Right lobe of liver (tissue), 6 donors: ENCODE data around the gene TCEANC2. TPM values are rescaled to one million over a fixed set of nuclear protein-coding genes. Genes with fewer than 3 reads are reported as not detected.
"Not testable (repeated sequence)": the region's sequence is repeated elsewhere in the genome, so short reads cannot be mapped to it uniquely, and the experiment has no call there.

ENCODE experiments used
- ATAC-seq, 4 donors: fragments of 200-7000 bp; cut with Tn5 transposase; one replicate each; pipeline ENCODE4 v1.9.1; 2020; ENCODE audit warnings: mild to moderate bottlenecking in 4 of 4, moderate library complexity in 4 of 4
- DNase-seq, 3 donors: peaks; one replicate each; pipeline ENCODE4 v3.0.0-alpha.2; 2020
- H3K27ac ChIP-seq, 3 donors: fragments of 200-600 bp; one replicate each; pipeline ENCODE4 v1.8.0; 2022
- H3K27me3 ChIP-seq, 2 donors: fragments of 200-600 bp; one replicate each; pipeline ENCODE4 v1.8.0; 2022
- H3K36me3 ChIP-seq, 4 donors: fragments of 200-600 bp; sonication (generic) in 1 of 4; one replicate each; pipeline versions ENCODE4 v1.5.1 to v1.8.0; 2017 to 2022; ENCODE audit warnings: control low read depth in 1 of 4
- H3K4me1 ChIP-seq, 4 donors: fragments of 200-600 bp; sonication (generic) in 1 of 4; one replicate each; pipeline versions ENCODE4 v1.5.1 to v1.8.0; 2017 to 2022; ENCODE audit warnings: control low read depth in 1 of 4
- H3K4me3 ChIP-seq, 3 donors: fragments of 200-600 bp; one replicate each; pipeline ENCODE4 v1.8.0; 2022
- H3K9me3 ChIP-seq, 4 donors: fragments of 200-600 bp; sonication (generic) in 1 of 4; one replicate each; pipeline versions ENCODE4 v1.5.1 to v1.8.0; 2017 to 2022; ENCODE audit warnings: control low read depth in 1 of 4
- CTCF ChIP-seq, 4 donors: fragments of 200-600 bp in 3 of 4; fragments of 450-650 bp in 1 of 4; IDR thresholded peaks; one replicate each; pipeline versions ENCODE4 v1.5.1 to v1.8.0; 2016 to 2022; ENCODE audit warnings: antibody characterized with exemption in 4 of 4, mild to moderate bottlenecking in 2 of 4
- POLR2A ChIP-seq: fragments of 450-650 bp; IDR thresholded peaks from one replicate; pipeline ENCODE4 v1.6.1; 2017; ENCODE audit warnings: antibody characterized with exemption, mild to moderate bottlenecking
- WGBS: methylation state at CpG from one replicate; pipeline ENCODE4 v1.1.6; 2018; ENCODE audit warnings: low coverage, low lambda C conversion rate; ENCODE audit not compliant: insufficient coverage; ENCODE audit errors: missing lambda C conversion rate; 5-methylcytosine and 5-hydroxymethylcytosine counted together
- intact Hi-C, 2 donors: fragments of 100-400 bp; cut with DNase I; formaldehyde crosslinking; loops; one replicate each; pipeline versions ENCODE4 v1.11.2 to v1.14.1; 2022
- total RNA-seq, 6 experiments: library from RNA; depleted of rRNA in 2 of 6; stranded (reverse); fragments of >200 nt in 2 of 6; fragmentation: NEBNext Ultra II Directional in 3 of 6; extraction: Animal tissue kit (Norgen Biotek cat#: 25700) in 3 of 6; gene quantifications; one replicate each; pipeline versions ENCODE4 v1.1.0 to v1.2.4, GENCODE V29; 2016 to 2023
- donor health status: DM: no; HTN: yes; CAD: no.
- donor health status: DM: no; HTN: no; CAD: no.
- donor health status: DM: no; HTN: no; CAD: no.
- donor health status: DM: no; HTN: yes; CAD: no.
- donor health status: DM: no; HTN: yes; CAD: no.

TCEANC2 gene
- total RNA-seq, 6 experiments from 2014 or later: 1.2 to 2.9 (median 1.8) TPM

- intact Hi-C loops: no loop called here
- peaks cover 0 to 11% (median 4%) of the 10 kb centered on the region in 4 donors for H3K4me1 ChIP-seq
- H3K36me3 ChIP-seq: peaks cover 12 to 66% (median 33%) of the 10 kb centered on the region in 4 donors
- no peak overlapping the region for H3K27ac ChIP-seq
- ATAC-seq (no peak), DNase-seq (no peak)
- H3K9me3 ChIP-seq: no peaks in the 10 kb centered on the region
- no peaks in the 10 kb centered on the region for H3K27me3 ChIP-seq
- TF ChIP-seq CTCF (IDR thresholded peaks at IDR 0.05) (no peak), POLR2A (no peak)
- WGBS: 4% methylated on average over 1 of the region's 1 CpG
- H3K4me3 ChIP-seq: no peak overlapping the region
Measured at GRCh38 chr1:54041806-54042205, 11.6 kb upstream of the TCEANC2 start.

DNA sequence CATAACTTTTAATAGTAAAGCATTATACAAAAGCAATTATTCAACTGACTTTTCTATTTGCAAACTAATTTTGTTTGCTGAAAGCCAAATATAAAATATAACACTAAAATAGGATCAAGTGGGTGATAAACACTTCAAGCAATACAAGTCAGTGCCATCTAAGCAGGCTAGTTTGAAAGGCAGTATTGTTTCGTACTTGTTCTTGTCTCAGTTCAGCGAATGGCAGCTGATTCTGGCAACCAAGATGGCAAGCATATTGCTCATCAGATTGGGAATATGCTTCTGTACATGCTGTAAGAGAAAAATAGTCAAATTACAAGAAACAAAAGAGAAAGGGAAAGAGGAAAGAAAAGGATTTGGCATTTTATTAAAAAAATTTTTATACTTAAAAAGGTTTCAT, 7.9 kb upstream of the TCEANC2 start:
- Histone ChIP-seq H3K27ac (no peak overlapping the region), H3K9me3 (no peaks in the 10 kb centered on the region), H3K36me3 (peaks cover 7 to 32% (median 19%) of the 10 kb centered on the region in 4 donors), H3K27me3 (no peaks in the 10 kb centered on the region), H3K4me1 (peaks cover 0 to 18% (median 4%) of the 10 kb centered on the region in 4 donors), H3K4me3 (no peak overlapping the region)
- TF ChIP-seq POLR2A (no peak), CTCF (IDR thresholded peaks at IDR 0.05) (no peak)
- intact Hi-C loops: no loop called here
- DNase-seq (no peak), ATAC-seq (no peak)
- WGBS: 86% methylated on average over 2 of the region's 2 CpGs

DNA sequence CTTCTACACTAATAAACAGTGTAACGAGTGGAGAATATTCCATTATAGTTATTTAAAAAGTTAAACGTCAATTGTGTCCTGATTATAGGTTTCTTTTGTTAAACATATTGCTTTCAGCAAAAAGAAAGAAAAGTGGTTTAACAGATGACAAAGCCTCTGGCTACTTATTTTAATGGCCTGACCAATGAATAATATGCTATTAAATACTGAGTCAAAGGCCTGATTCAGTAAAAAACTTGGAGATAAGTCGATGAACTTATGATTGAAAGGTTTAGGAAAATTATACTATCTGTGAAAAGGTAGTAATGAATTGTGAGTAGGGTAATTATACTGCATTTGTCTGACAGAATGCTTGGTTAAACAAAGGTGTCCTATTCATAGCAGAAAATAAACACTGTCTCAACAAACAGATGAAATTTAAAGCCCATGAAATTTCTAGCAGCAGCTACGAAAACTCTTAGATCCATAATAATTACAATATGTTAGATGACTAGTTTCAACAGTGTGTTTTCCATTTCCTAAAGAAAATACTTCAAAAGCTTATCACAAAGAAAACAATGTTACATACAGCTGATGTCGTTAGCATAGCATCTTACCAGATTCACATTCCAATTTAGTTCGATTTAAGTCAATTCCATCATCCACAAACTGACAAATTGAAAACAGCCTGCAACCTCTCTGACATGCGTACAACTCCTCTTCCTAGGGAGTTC, 6.6 kb upstream of the TCEANC2 start:
- intact Hi-C loops: no loop called here
- 78% methylated on average over 7 of the region's 7 CpGs for WGBS
- TF ChIP-seq CTCF (IDR thresholded peaks at IDR 0.05): no peak
- TF ChIP-seq POLR2A: no peak

GRCh38 chr1:54047384-54048305, 5.8 kb upstream of the TCEANC2 start:
- Histone ChIP-seq H3K9me3 (no peaks in the 10 kb centered on the region), H3K27ac (no peak overlapping the region), H3K27me3 (no peaks in the 10 kb centered on the region), H3K36me3 (peaks cover 0 to 12% (median 3%) of the 10 kb centered on the region in 4 donors), H3K4me1 (peaks cover 0 to 32% (median 11%) of the 10 kb centered on the region in 4 donors), H3K4me3 (no peak overlapping the region)
- no peak for DNase-seq
- ATAC-seq: no peak
- 65% methylated on average over 5 of the region's 5 CpGs for WGBS
- intact Hi-C loops: no loop called here
- TF ChIP-seq CTCF (IDR thresholded peaks at IDR 0.05): no peak
- TF ChIP-seq POLR2A: no peak

More for the DNA sequence above, 6.6 kb upstream of the TCEANC2 start:
- Histone ChIP-seq H3K27ac (no peak overlapping the region), H3K9me3 (no peaks in the 10 kb centered on the region), H3K4me1 (peaks cover 0 to 29% (median 9%) of the 10 kb centered on the region in 4 donors), H3K27me3 (no peaks in the 10 kb centered on the region), H3K4me3 (no peak overlapping the region), H3K36me3 (peaks cover 5 to 20% (median 10%) of the 10 kb centered on the region in 4 donors)
- DNase-seq (no peak), ATAC-seq (no peak)

DNA sequence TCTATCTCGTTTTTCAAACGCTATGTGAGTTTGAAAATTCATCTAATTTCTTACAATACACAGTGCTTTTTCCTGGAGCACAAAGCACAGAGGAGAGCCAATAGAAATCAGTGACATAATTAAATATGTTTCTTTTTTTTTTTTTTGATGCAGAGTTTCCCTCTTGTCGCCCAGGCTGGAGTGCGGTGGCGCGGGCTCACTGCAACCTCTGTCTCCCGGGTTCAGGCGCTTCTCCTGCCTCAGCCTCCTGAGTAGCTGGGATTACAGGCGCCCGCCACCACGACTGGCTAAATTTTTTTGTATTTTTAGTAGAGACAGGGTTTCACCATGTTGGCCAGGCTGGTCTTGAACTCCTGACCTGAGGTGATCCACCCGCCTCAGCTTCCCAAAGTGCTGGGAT, 3.0 kb upstream of the TCEANC2 start:
- DNase-seq, intact Hi-C loops, H3K9me3 ChIP-seq, H3K36me3 ChIP-seq, H3K27me3 ChIP-seq, H3K27ac ChIP-seq, H3K4me3 ChIP-seq, ATAC-seq: not testable (repeated sequence)
- peaks cover 0 to 30% (median 7%) of the 10 kb centered on the region in 4 donors for H3K4me1 ChIP-seq
- 98% methylated on average over 8 of the region's 12 CpGs for WGBS
